CD4-positive, CD25-positive, alpha-beta regulatory T cell (primary cell): ENCODE results near the gene ASAP3. TPM values are rescaled to one million over a fixed set of nuclear protein-coding genes. Genes with fewer than 3 reads are reported as not detected.

Experiments used
- ATAC-seq, 2 donors: fragments of 150-1000 bp; cut with Tn5 transposase; one replicate each; pipeline ENCODE4 v1.10.0; 2021; ENCODE audit warnings: low read depth in 2 of 2, moderate number of reproducible peaks in 2 of 2, moderate library complexity in 1 of 2
- DNase-seq, 3 donors: peaks; one replicate each; pipeline versions ENCODE4 v3.0.0 to v3.0.0-alpha.2; 2012 to 2022; ENCODE audit warnings: mixed read lengths in 1 of 3
- H3K27ac ChIP-seq: one replicate; pipeline ENCODE4 v1.7.0; 2013; ENCODE audit warnings: mild to moderate bottlenecking, low read length; ENCODE audit not compliant: insufficient read depth, poor library complexity, severe bottlenecking
- H3K27me3 ChIP-seq: one replicate; pipeline ENCODE4 v1.7.0; 2013; ENCODE audit warnings: low read length; ENCODE audit not compliant: control insufficient read depth, insufficient read depth
- H3K36me3 ChIP-seq: one replicate; pipeline ENCODE4 v1.7.0; 2013; ENCODE audit warnings: mild to moderate bottlenecking, low read length, moderate library complexity; ENCODE audit not compliant: control insufficient read depth, insufficient read depth
- H3K4me1 ChIP-seq: 2 replicates; pipeline ENCODE4 v1.7.0; 2013; ENCODE audit warnings: mild to moderate bottlenecking, low read length; ENCODE audit not compliant: insufficient read depth, control insufficient read depth, poor library complexity, severe bottlenecking
- H3K4me3 ChIP-seq: one replicate; pipeline ENCODE4 v1.7.0; 2013; ENCODE audit warnings: low read depth, mild to moderate bottlenecking, low read length, moderate library complexity
- H3K9me3 ChIP-seq, 2 experiments: 1 replicate in 1 of 2; 2 replicates in 1 of 2; pipeline ENCODE4 v1.7.0; 2013; ENCODE audit warnings: low read length in 2 of 2, mild to moderate bottlenecking in 1 of 2, moderate library complexity in 1 of 2; ENCODE audit not compliant: control insufficient read depth in 2 of 2
- H3K27ac Mint-ChIP-seq, 3 donors: one replicate each; pipeline ENCODE4 v1.8.0; 2020 to 2022; ENCODE audit warnings: mild to moderate bottlenecking in 3 of 3, mixed read lengths in 3 of 3, moderate library complexity in 2 of 3
- H3K27me3 Mint-ChIP-seq: one replicate; pipeline ENCODE4 v1.8.0; 2022; ENCODE audit warnings: mild to moderate bottlenecking, mixed read lengths
- H3K36me3 Mint-ChIP-seq: one replicate; pipeline ENCODE4 v1.8.0; 2020; ENCODE audit warnings: mixed read lengths
- H3K4me1 Mint-ChIP-seq, 4 donors: one replicate each; pipeline ENCODE4 v1.8.0; 2020 to 2022; ENCODE audit warnings: mixed read lengths in 4 of 4, mild to moderate bottlenecking in 1 of 4
- H3K4me3 Mint-ChIP-seq, 4 donors: one replicate each; pipeline ENCODE4 v1.8.0; 2020 to 2022; ENCODE audit warnings: mild to moderate bottlenecking in 4 of 4, mixed read lengths in 4 of 4, moderate library complexity in 3 of 4
- H3K9me3 Mint-ChIP-seq, 7 donors: one replicate each; pipeline ENCODE4 v1.8.0; 2020 to 2022; ENCODE audit warnings: mixed read lengths in 7 of 7, mild to moderate bottlenecking in 3 of 7, moderate library complexity in 2 of 7
- polyA plus RNA-seq, 4 donors: library from polyadenylated mRNA; unstranded; fragments of 300-500 nt; fragmentation: Illumina TruSeq; gene quantifications; one replicate each; pipeline ENCODE4 v1.2.3, GENCODE V29; 2021
- total RNA-seq: library from RNA; stranded (reverse); gene quantifications from one replicate; pipeline ENCODE4 v1.2.3, GENCODE V29; 2022

ASAP3 gene
- total and polyA plus RNA-seq, 5 donors from 2014 or later = 0.23 to 2.3 (median 0.49) TPM; not detected in 1

DNA sequence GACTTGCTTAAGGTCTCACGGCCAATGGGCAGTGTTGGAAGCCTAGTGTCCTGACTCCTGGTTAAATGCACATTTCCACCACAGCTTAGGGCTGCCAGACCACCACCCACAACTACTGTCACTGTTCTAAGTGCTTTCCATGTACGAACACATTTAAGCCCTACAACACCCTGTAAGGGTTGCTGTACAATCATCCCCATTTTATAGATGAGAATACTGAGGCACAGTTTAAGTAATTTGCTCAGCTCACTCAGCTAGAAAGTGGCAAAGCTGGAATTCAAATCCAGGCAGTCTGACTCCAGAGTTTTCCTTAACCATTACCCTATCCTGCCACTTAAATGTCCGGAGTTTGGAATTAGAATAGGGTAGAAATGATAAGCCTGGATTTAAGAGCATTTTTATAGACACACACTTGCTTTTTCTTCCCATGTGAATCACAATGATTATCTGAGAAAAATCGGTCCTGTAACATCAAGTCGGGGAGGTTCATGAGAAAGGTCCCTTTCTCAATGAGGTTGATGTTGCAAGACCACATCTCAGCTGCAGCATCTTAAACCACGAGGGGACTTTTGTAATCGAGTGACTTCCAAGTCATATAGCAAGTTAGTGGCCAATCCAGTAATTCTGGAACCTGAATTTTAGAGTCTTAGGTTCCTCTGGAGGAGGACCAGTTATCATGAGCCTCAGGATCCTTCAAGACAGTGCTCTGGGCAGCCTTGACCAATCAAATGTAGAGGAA lies 38.4 kb upstream of the ASAP3 start:
- Mint-ChIP-seq H3K27me3 (no peaks in the 10 kb centered on the region), H3K27ac (peak overlapping the region; percentile 66 to 82 (median 72)), H3K36me3 (peaks cover 4% of the 10 kb centered on the region), H3K9me3 (no peaks in the 10 kb centered on the region), H3K4me1 (peaks cover 11 to 62% (median 33%) of the 10 kb centered on the region in 4 donors), H3K4me3 (peak overlapping the region in 1 of 4 donors; percentile 43)
- H3K4me1 ChIP-seq = peaks cover 48% of the 10 kb centered on the region
- no peak overlapping the region for H3K4me3 ChIP-seq
- H3K9me3 ChIP-seq = no peaks in the 10 kb centered on the region
- peak overlapping the region; percentile 35 for H3K27ac ChIP-seq
- peak in 1 of 3 donors; percentile 16 for DNase-seq
- peaks cover 10% of the 10 kb centered on the region for H3K36me3 ChIP-seq
- no peak for ATAC-seq
- H3K27me3 ChIP-seq = no peaks in the 10 kb centered on the region

DNA sequence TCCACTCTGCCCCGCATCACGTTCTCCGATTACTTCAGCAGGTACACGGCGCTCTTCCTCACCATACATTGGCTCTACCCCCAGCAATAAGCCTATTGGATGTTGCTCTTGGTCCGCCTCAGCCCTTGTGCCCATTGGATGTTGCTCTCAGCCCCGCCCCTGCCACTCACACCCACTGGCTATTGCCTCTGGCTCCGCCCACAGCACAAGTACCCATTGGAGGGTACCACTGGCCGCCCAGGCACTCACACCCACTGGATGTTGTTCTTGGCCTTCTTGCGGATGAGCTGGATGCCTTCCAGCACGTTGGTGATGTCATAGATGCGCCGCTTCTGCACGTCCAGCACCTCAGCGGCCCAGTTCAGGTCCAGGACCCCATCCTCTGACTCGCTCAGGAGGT lies 37.6 kb upstream of the ASAP3 start:
- Mint-ChIP-seq H3K27me3 (no peaks in the 10 kb centered on the region), H3K9me3 (no peaks in the 10 kb centered on the region), H3K4me3 (no peak overlapping the region), H3K27ac (peak overlapping the region in 2 of 3 donors; percentile 47 to 82), H3K4me1 (peaks cover 11 to 61% (median 28%) of the 10 kb centered on the region in 4 donors), H3K36me3 (peaks cover 6% of the 10 kb centered on the region)
- H3K36me3 ChIP-seq = peaks cover 10% of the 10 kb centered on the region
- H3K27me3 ChIP-seq = no peaks in the 10 kb centered on the region
- H3K4me1 ChIP-seq = peaks cover 40% of the 10 kb centered on the region
- DNase-seq = peak in 1 of 3 donors; percentile 40
- H3K27ac ChIP-seq = no peak overlapping the region
- H3K9me3 ChIP-seq = no peaks in the 10 kb centered on the region
- no peak for ATAC-seq
- no peak overlapping the region for H3K4me3 ChIP-seq

DNA sequence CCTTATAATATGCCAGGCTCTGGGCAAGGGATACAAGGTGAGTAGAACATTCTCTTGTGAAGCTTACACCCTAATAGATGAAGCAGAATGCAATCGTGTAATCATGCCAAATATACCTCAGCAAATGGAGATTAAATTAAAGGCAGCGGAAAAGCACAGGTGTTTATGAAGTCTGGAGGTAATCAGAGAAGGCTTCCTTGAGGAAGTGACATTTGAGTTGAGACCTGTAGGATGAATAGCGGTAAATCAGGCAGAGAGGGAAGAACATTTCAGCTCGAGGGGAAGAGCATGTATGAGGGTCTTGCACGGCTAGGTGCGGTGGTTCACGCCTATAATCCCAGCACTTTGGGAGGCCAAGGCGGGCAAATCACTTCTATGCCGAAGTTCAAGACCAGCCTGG lies 33.6 kb upstream of the ASAP3 start:
- peaks cover 10% of the 10 kb centered on the region for H3K36me3 Mint-ChIP-seq

GRCh38 chr1:23515905-23516304 lies 31.9 kb upstream of the ASAP3 start:
- Histone ChIP-seq H3K4me1 (no peaks in the 10 kb centered on the region), H3K27ac (no peak overlapping the region), H3K27me3 (no peaks in the 10 kb centered on the region), H3K9me3 (no peaks in the 10 kb centered on the region), H3K4me3 (no peak overlapping the region), H3K36me3 (peaks cover 20% of the 10 kb centered on the region)
- peaks cover 10% of the 10 kb centered on the region for H3K36me3 Mint-ChIP-seq
- H3K27me3 Mint-ChIP-seq = no peaks in the 10 kb centered on the region
- ATAC-seq = no peak
- DNase-seq = no peak
- no peak overlapping the region for H3K4me3 Mint-ChIP-seq
- H3K9me3 Mint-ChIP-seq = peaks cover 0 to under 1% (median 0%) of the 10 kb centered on the region in 7 donors
- no peak overlapping the region for H3K27ac Mint-ChIP-seq
- H3K4me1 Mint-ChIP-seq = peaks cover 3 to 29% (median 4%) of the 10 kb centered on the region in 4 donors

More for the DNA sequence above, 33.6 kb upstream of the ASAP3 start:
- Histone ChIP-seq H3K27me3 (no peaks in the 10 kb centered on the region), H3K27ac (no peak overlapping the region), H3K4me1 (peaks cover 4% of the 10 kb centered on the region), H3K36me3 (peaks cover 24% of the 10 kb centered on the region), H3K9me3 (no peaks in the 10 kb centered on the region), H3K4me3 (no peak overlapping the region)
- H3K9me3 Mint-ChIP-seq = no peaks in the 10 kb centered on the region
- H3K27ac Mint-ChIP-seq = no peak overlapping the region
- H3K4me1 Mint-ChIP-seq = peaks cover 3 to 37% (median 6%) of the 10 kb centered on the region in 4 donors
- ATAC-seq (no peak), DNase-seq (no peak)
- no peaks in the 10 kb centered on the region for H3K27me3 Mint-ChIP-seq
- no peak overlapping the region for H3K4me3 Mint-ChIP-seq

GRCh38 chr1:23514111-23514679 lies 30.2 kb upstream of the ASAP3 start:
- Mint-ChIP-seq H3K36me3 (peaks cover 10% of the 10 kb centered on the region), H3K4me1 (peaks cover 3 to 27% (median 5%) of the 10 kb centered on the region in 4 donors), H3K9me3 (peaks cover 0 to 1% (median 0%) of the 10 kb centered on the region in 7 donors), H3K27ac (peak overlapping the region in 1 of 3 donors; percentile 82), H3K4me3 (no peak overlapping the region), H3K27me3 (no peaks in the 10 kb centered on the region)
- DNase-seq = no peak
- no peak overlapping the region for H3K4me3 ChIP-seq
- H3K9me3 ChIP-seq = no peaks in the 10 kb centered on the region
- no peak for ATAC-seq
- peaks cover 20% of the 10 kb centered on the region for H3K36me3 ChIP-seq
- H3K4me1 ChIP-seq = no peaks in the 10 kb centered on the region
- H3K27me3 ChIP-seq = no peaks in the 10 kb centered on the region
- no peak overlapping the region for H3K27ac ChIP-seq

GRCh38 chr1:23509896-23510295 lies 25.9 kb upstream of the ASAP3 start:
- no peak overlapping the region for H3K4me3 ChIP-seq
- ATAC-seq = no peak
- H3K9me3 ChIP-seq = no peaks in the 10 kb centered on the region
- no peak overlapping the region for H3K27ac ChIP-seq
- Mint-ChIP-seq H3K9me3 (peaks cover 0 to 1% (median 0%) of the 10 kb centered on the region in 7 donors), H3K27ac (peak overlapping the region in 1 of 3 donors; percentile 27), H3K36me3 (peaks cover 4% of the 10 kb centered on the region), H3K4me3 (no peak overlapping the region), H3K4me1 (peaks cover 0 to 10% (median 4%) of the 10 kb centered on the region in 4 donors), H3K27me3 (no peaks in the 10 kb centered on the region)
- no peaks in the 10 kb centered on the region for H3K27me3 ChIP-seq
- DNase-seq = no peak
- H3K36me3 ChIP-seq = peaks cover 7% of the 10 kb centered on the region
- H3K4me1 ChIP-seq = no peaks in the 10 kb centered on the region

GRCh38 chr1:23506376-23507107 lies 22.6 kb upstream of the ASAP3 start:
- Histone ChIP-seq H3K36me3 (peaks cover 3% of the 10 kb centered on the region), H3K4me1 (no peaks in the 10 kb centered on the region), H3K27me3 (no peaks in the 10 kb centered on the region), H3K27ac (no peak overlapping the region), H3K9me3 (no peaks in the 10 kb centered on the region), H3K4me3 (no peak overlapping the region)
- Mint-ChIP-seq H3K27ac (peak overlapping the region in 1 of 3 donors; percentile 42), H3K27me3 (peaks cover 7% of the 10 kb centered on the region), H3K9me3 (peaks cover 0 to 1% (median 0%) of the 10 kb centered on the region in 7 donors), H3K4me3 (no peak overlapping the region), H3K4me1 (peaks cover 0 to 4% (median 1%) of the 10 kb centered on the region in 4 donors), H3K36me3 (no peaks in the 10 kb centered on the region)
- ATAC-seq = no peak
- no peak for DNase-seq
